Suppressor macrophage (primary cell): ENCODE results near the gene OR12D3.
"Not testable (repeated sequence)": the region's sequence is repeated elsewhere in the genome, so short reads cannot be mapped to it uniquely, and the experiment has no call there.

Experiments used
- DNase-seq, 4 experiments: peaks; one replicate each; pipeline ENCODE4 v3.0.0-alpha.2; 2020 to 2022
- total RNA-seq, 17 experiments: gene quantifications; one replicate each; lab custom pipeline; 2026; ENCODE audit warnings: mixed read lengths in 6 of 17, inconsistent platforms in 3 of 17; lab: John Stamatoyannopoulos, UW

The OR12D3 gene, protein sequence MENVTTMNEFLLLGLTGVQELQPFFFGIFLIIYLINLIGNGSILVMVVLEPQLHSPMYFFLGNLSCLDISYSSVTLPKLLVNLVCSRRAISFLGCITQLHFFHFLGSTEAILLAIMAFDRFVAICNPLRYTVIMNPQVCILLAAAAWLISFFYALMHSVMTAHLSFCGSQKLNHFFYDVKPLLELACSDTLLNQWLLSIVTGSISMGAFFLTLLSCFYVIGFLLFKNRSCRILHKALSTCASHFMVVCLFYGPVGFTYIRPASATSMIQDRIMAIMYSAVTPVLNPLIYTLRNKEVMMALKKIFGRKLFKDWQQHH
- 0 to 0.99 (median 0) reads per million in 17 experiments for total RNA-seq

DNA sequence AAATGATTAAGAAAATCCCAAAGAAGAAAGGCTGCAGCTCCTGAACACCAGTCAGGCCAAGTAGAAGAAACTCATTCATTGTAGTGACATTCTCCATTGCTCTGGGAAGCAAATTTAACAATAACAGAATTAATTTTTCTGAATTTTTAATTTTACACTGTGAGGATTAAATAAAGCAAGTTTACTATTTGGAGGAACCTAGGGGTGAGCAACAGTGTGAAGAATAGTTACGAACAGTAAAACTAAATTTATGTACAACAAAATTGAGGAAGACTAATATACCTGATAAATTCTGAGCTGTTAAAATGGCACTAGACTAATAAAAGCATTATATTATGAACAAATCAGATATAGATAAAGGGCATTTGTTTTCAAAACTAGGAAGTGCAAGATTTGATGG is at the start of gene OR12D3:
Gene OR12D3, minus strand, starts transcription at position 101 of the 400 bp plus-strand sequence. Its CDS starts 4 bp downstream, at position 97.
- DNase-seq: no peak

- no peak for DNase-seq
Measured at GRCh38 chr6:29424575-29424974, 49.5 kb upstream of the OR12D3 start.

DNA sequence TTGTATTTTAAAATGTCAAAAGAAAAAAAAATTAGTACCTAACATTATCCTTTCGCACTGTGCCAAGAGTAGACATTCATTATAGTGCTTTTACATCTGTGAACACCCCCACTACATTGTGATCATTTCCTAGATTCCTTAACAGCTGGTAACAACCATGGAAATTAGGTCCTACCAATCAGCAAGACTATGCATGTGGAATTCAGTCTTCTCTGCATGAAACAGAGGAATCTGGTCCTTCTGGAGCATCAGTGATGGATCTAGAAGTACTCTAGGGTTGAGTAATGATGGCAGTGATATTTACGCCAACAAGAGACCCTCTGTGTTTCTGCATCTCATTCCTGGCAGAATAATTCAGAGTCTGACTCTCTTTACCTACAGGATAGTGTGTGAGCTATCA is 49.1 kb upstream of the OR12D3 start:
- no peak for DNase-seq

DNA sequence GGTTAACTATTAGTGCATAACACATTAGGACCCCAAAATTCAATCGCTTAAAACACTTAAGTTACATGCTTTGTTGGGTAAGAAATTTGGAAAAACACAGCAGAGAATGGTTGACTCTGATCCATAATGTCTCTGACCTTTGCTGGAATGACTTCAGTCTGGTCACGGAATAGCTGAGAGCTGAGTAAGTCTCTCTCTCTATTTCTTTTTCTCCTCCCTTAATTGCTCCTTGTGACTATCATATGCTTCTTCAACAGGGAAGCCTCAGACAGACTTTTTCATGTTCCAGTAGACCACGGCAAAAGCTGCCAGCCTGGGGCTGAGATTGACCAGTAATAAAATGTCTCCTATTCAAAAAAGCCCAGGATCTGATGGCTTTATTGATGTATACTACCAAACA is 44.4 kb upstream of the OR12D3 start:
- no peak for DNase-seq

- DNase-seq: no peak
Measured at GRCh38 chr6:29414588-29414987, 39.5 kb upstream of the OR12D3 start, which contains the start of gene OR12D1. Gene OR12D1, plus strand, starts transcription at chr6:29414928.

DNA sequence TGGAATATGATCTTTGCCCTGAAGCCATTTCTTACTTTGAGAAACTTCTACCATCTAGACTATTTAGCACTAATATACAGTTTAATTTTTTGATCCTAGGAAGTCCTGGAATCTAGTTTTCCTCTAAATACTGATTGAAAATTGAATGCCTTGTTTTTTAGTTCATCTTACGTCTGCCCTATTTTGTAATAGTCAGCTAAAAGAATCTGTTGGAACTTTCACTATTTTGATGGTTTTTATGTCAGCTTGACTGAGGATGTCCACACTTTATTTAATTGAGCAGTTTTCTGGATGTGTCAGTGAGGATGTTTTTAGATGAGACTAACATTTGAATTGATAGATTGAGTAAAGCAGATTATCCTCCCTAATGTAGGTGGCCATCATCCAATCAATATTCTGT is 28.7 kb upstream of the OR12D3 start:
- no peak for DNase-seq

- no peak for DNase-seq
Measured at GRCh38 chr6:29399525-29399924, 24.4 kb upstream of the OR12D3 start.

- no peak for DNase-seq
Measured at GRCh38 chr6:29395331-29395730, 20.2 kb upstream of the OR12D3 start, which contains the start of gene OR12D2. Gene OR12D2, plus strand, starts transcription at chr6:29395631. Its CDS starts 1,069 bp downstream, at chr6:29396700.

- no peak for DNase-seq
Measured at GRCh38 chr6:29388533-29388932, 13.4 kb upstream of the OR12D3 start.

DNA sequence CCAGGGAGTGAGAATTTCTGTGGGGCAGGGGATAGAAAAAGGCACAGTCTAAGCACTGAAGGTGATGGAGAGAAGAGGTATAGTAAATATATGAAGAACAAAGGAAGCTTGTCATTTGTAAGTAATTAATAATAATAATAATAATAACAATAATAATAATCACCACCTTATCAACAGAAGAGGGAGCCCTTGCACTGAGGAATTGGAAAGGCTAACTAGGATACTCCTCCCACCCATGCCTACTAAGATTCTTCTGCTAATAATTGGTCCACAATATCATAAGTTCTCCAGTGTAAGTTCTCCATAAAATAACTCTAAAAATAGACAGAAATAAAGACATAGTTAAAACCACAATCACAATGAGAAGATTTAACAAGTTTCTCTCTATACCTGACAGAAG is 912 bp upstream of the OR12D3 start:
- peak in 3 of 4 experiments; percentile 5 to 11 (median 9) for DNase-seq

- no peak for DNase-seq
Measured at GRCh38 chr6:29368765-29369164, 6.3 kb downstream of the OR12D3 start, which contains the start of gene OR5V1. Gene OR5V1, minus strand, starts transcription at chr6:29368865. Its CDS starts 12,670 bp downstream, at chr6:29356195.

DNA sequence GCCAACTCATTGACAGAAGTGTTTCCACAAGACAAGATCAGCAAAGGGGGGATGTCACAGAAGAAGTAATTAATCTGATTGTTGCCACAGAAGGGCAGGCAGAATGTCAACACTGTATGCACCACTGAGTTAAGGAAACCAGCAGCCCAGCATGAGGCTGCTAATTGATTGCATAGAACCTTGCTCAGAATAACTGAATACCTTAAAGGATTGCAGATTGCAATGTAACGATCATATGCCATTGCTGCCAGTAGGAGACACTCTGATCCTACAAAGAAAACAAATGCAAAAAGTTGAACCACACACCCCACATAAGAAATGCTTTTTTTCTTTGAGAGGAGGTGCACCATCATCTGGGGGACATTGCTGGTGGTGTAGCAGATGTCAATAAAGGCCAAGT is 19.5 kb downstream of the OR12D3 start:
- no peak for DNase-seq

GRCh38 chr6:29354980-29355379 is 20.1 kb downstream of the OR12D3 start:
- DNase-seq: no peak

DNA sequence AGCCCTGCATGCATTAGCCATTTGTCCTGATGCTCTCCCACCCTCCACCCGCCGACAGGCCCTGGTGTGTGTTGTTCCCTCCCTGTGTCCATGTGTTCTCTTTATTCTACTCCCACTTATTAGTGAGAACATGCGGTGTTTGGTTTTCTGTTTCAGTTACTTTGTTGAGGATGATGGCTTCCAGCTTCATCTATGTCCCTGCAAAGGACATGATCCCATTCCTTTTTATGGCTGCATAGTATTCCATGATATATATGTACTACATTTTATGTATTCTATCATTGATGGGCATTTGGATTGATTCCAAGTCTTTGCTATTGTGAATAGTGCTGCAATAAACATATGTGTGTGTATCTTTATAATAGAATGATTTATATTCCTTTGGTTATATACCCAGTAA is 25.7 kb downstream of the OR12D3 start:
- DNase-seq: not testable (repeated sequence)

DNA sequence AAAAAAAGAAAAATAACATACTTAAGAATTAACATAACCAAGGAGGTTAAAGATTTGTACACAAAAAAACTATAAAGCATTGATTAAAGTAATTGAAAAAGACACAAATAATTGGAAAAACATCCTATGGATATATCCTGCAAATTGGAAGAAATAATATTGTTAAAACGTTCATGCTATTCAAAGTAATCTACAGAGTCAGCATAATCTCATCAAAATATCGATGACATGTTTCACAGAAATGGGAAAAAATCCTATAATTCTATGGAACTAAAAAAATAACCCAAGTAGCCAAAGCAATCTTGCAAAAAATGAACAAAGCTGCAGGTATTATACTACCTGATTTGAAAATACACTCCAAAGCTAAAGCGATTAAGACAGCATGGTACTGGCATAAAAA is 29.7 kb downstream of the OR12D3 start:
- no peak for DNase-seq

- DNase-seq: no peak
Measured at GRCh38 chr6:29336269-29336668, 38.8 kb downstream of the OR12D3 start.

DNA sequence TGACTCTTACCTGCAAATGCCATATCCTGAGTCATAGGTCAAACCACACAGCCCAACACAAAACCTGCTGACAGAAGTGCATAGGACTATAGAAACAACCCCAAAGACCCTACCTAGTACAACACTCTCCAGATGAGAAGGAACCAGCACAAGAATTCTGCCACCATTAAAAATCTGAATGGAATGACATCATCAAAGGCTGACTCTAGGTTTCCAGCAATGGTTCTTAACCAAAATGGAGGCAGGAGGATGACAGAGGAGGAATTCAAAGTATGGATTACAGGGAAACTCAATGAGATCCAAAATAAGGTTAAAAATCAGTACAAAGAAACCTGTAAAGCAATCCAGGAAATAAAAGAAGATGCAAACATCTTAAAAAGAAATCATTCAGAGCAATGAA is 42.4 kb downstream of the OR12D3 start:
- DNase-seq: no peak

- no peak for DNase-seq
Measured at GRCh38 chr6:29325777-29326176, 49.3 kb downstream of the OR12D3 start.
